ENCODE data around the gene OR5M8.

The OR5M8 gene

GRCh38 chr11:56495117-56495516, 3.9 kb upstream of the OR5M8 start:
- Histone ChIP-seq H3K36me3 (ENCODE audit: insufficient read depth, insufficient read length, low read length) (no peaks in the 10 kb centered on the region), H3K4me3 (ENCODE audit: insufficient read length, low read depth) (no peak overlapping the region), H3K27me3 (ENCODE audit: insufficient read depth, insufficient read length) (no peaks in the 10 kb centered on the region), H3K9ac (ENCODE audit: insufficient read length, low read depth) (no peak overlapping the region), H3K9me3 (ENCODE audit: insufficient read depth, low read length) (peaks cover 11% of the 10 kb centered on the region; the same call in 1 of the 2 replicates), H3K4me1 (ENCODE audit: insufficient read depth, insufficient read length) (no peaks in the 10 kb centered on the region)
- TF ChIP-seq ZNF274 (IDR thresholded peaks at IDR 0.05; ENCODE audit: low read depth, low read length) (no peak), YY1 (IDR thresholded peaks at IDR 0.05; ENCODE audit: insufficient read depth, insufficient read length) (no peak), SUZ12 (IDR thresholded peaks at IDR 0.05; ENCODE audit: extremely low read depth, insufficient read depth, insufficient read length) (no peak)
- no peak for DNase-seq (ENCODE audit: low read depth, low spot score)

- no peak for DNase-seq (ENCODE audit: low read depth, low spot score)
- Histone ChIP-seq H3K9me3 (ENCODE audit: insufficient read depth, low read length) (no peaks in the 10 kb centered on the region), H3K4me3 (ENCODE audit: insufficient read length, low read depth) (no peak overlapping the region), H3K9ac (ENCODE audit: insufficient read length, low read depth) (no peak overlapping the region), H3K36me3 (ENCODE audit: insufficient read depth, insufficient read length, low read length) (no peaks in the 10 kb centered on the region), H3K4me1 (ENCODE audit: insufficient read depth, insufficient read length) (no peaks in the 10 kb centered on the region), H3K27me3 (ENCODE audit: insufficient read depth, insufficient read length) (no peaks in the 10 kb centered on the region)
- TF ChIP-seq YY1 (IDR thresholded peaks at IDR 0.05; ENCODE audit: insufficient read depth, insufficient read length) (no peak), ZNF274 (IDR thresholded peaks at IDR 0.05; ENCODE audit: low read depth, low read length) (no peak), SUZ12 (IDR thresholded peaks at IDR 0.05; ENCODE audit: extremely low read depth, insufficient read depth, insufficient read length) (no peak)
Observed at GRCh38 chr11:56486801-56487200, 4.4 kb downstream of the OR5M8 start.

- no peaks in the 10 kb centered on the region for H3K4me1 ChIP-seq (ENCODE audit: insufficient read depth, insufficient read length)
- H3K4me3 ChIP-seq (ENCODE audit: insufficient read length, low read depth), result no peak overlapping the region
- no peak for DNase-seq (ENCODE audit: low read depth, low spot score)
- H3K9ac ChIP-seq (ENCODE audit: insufficient read length, low read depth), result no peak overlapping the region
- no peak for TF ChIP-seq ZNF274 (IDR thresholded peaks at IDR 0.05; ENCODE audit: low read depth, low read length)
- TF ChIP-seq YY1 (IDR thresholded peaks at IDR 0.05; ENCODE audit: insufficient read depth, insufficient read length), result no peak
- TF ChIP-seq SUZ12 (IDR thresholded peaks at IDR 0.05; ENCODE audit: extremely low read depth, insufficient read depth, insufficient read length), result no peak
- no peaks in the 10 kb centered on the region for H3K27me3 ChIP-seq (ENCODE audit: insufficient read depth, insufficient read length)
- H3K36me3 ChIP-seq (ENCODE audit: insufficient read depth, insufficient read length, low read length), result no peaks in the 10 kb centered on the region
- no peaks in the 10 kb centered on the region for H3K9me3 ChIP-seq (ENCODE audit: insufficient read depth, low read length)
Observed at GRCh38 chr11:56474729-56475235, 16.4 kb downstream of the OR5M8 start.

- no peak for DNase-seq (ENCODE audit: low read depth, low spot score)
- no peak for TF ChIP-seq SUZ12 (IDR thresholded peaks at IDR 0.05; ENCODE audit: extremely low read depth, insufficient read depth, insufficient read length)
- TF ChIP-seq YY1 (IDR thresholded peaks at IDR 0.05; ENCODE audit: insufficient read depth, insufficient read length), result no peak
- no peak for TF ChIP-seq ZNF274 (IDR thresholded peaks at IDR 0.05; ENCODE audit: low read depth, low read length)
- Histone ChIP-seq H3K4me3 (ENCODE audit: insufficient read length, low read depth) (no peak within 1 kb of the TSS), H3K27me3 (ENCODE audit: insufficient read depth, insufficient read length) (no peaks in the 10 kb centered on the region), H3K4me1 (ENCODE audit: insufficient read depth, insufficient read length) (no peaks in the 10 kb centered on the region), H3K9ac (ENCODE audit: insufficient read length, low read depth) (no peak within 1 kb of the TSS), H3K36me3 (ENCODE audit: insufficient read depth, insufficient read length, low read length) (no peaks in the 10 kb centered on the region), H3K9me3 (ENCODE audit: insufficient read depth, low read length) (no peaks in the 10 kb centered on the region)
Observed at GRCh38 chr11:56473252-56473651, 17.9 kb downstream of the OR5M8 start, which contains the start of gene OR5M3. OR5M3 (minus strand) TSS chr11:56473352; CDS start chr11:56470497, 2,855 bp downstream.

- Histone ChIP-seq H3K9ac (ENCODE audit: insufficient read length, low read depth) (no peak overlapping the region), H3K4me3 (ENCODE audit: insufficient read length, low read depth) (no peak overlapping the region), H3K9me3 (ENCODE audit: insufficient read depth, low read length) (no peaks in the 10 kb centered on the region; the same call in 1 of the 2 replicates), H3K27me3 (ENCODE audit: insufficient read depth, insufficient read length) (no peaks in the 10 kb centered on the region), H3K36me3 (ENCODE audit: insufficient read depth, insufficient read length, low read length) (no peaks in the 10 kb centered on the region), H3K4me1 (ENCODE audit: insufficient read depth, insufficient read length) (no peaks in the 10 kb centered on the region)
- DNase-seq (ENCODE audit: low read depth, low spot score), result no peak
- TF ChIP-seq SUZ12 (IDR thresholded peaks at IDR 0.05; ENCODE audit: extremely low read depth, insufficient read depth, insufficient read length) (no peak), YY1 (IDR thresholded peaks at IDR 0.05; ENCODE audit: insufficient read depth, insufficient read length) (no peak), ZNF274 (IDR thresholded peaks at IDR 0.05; ENCODE audit: low read depth, low read length) (no peak)
Observed at GRCh38 chr11:56457076-56457475, 34.1 kb downstream of the OR5M8 start.

GRCh38 chr11:56453521-56453920, 37.6 kb downstream of the OR5M8 start:
- no peak for DNase-seq (ENCODE audit: low read depth, low spot score)
- no peaks in the 10 kb centered on the region for H3K9me3 ChIP-seq (ENCODE audit: insufficient read depth, low read length)
- H3K36me3 ChIP-seq (ENCODE audit: insufficient read depth, insufficient read length, low read length), result no peaks in the 10 kb centered on the region
- no peak overlapping the region for H3K4me3 ChIP-seq (ENCODE audit: insufficient read length, low read depth)
- H3K9ac ChIP-seq (ENCODE audit: insufficient read length, low read depth), result no peak overlapping the region
- no peaks in the 10 kb centered on the region for H3K27me3 ChIP-seq (ENCODE audit: insufficient read depth, insufficient read length)
- TF ChIP-seq SUZ12 (IDR thresholded peaks at IDR 0.05; ENCODE audit: extremely low read depth, insufficient read depth, insufficient read length) (no peak), ZNF274 (IDR thresholded peaks at IDR 0.05; ENCODE audit: low read depth, low read length) (no peak), YY1 (IDR thresholded peaks at IDR 0.05; ENCODE audit: insufficient read depth, insufficient read length) (no peak)
- no peaks in the 10 kb centered on the region for H3K4me1 ChIP-seq (ENCODE audit: insufficient read depth, insufficient read length)

All from NT2/D1 (cell line).